T-helper 1 cell treated with Interleukin-12 subunit alpha and Interleukin-12 subunit beta and Interleukin-4 antibody, amounts not matched to agents 30 μg/mL and 1 μg/mL, for 36 hours (primary cell): ENCODE results near the gene ZNF358.

Experiments
- H3K27ac Mint-ChIP-seq: one replicate; pipeline ENCODE4 v1.8.0; 2021; ENCODE audit warnings: mild to moderate bottlenecking, mixed read lengths
- H3K27me3 Mint-ChIP-seq: one replicate; pipeline ENCODE4 v1.8.0; 2021; ENCODE audit warnings: low read depth, mixed read lengths
- H3K36me3 Mint-ChIP-seq: one replicate; pipeline ENCODE4 v1.8.0; 2021; ENCODE audit warnings: low read depth, mixed read lengths
- H3K4me1 Mint-ChIP-seq: one replicate; pipeline ENCODE4 v1.8.0; 2021; ENCODE audit warnings: low read depth, mixed read lengths
- H3K4me3 Mint-ChIP-seq: one replicate; pipeline ENCODE4 v1.8.0; 2021; ENCODE audit warnings: mild to moderate bottlenecking, moderate library complexity, mixed read lengths
- H3K9me3 Mint-ChIP-seq: one replicate; pipeline ENCODE4 v1.8.0; 2021; ENCODE audit warnings: mixed read lengths

The ZNF358 gene

DNA sequence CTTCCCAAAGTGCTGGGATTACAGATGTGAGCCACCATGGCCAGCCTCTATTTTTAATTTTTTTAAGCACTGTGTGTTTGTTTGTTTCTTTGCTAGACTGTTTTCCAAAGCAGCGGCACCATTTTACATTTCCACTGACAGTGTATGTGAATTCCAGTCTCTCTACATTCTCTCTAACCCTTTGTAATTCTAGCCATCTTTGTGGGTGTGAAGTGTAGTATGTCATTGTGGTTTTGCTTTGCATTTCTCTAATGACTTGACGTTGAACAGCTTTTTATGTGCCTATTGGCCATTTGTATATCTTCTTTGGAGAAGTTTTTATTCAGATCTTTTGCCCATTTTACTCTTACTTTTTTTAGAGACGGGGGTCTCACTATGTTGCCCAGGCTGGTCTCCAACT lies 31.3 kb downstream of the ZNF358 start:
- Mint-ChIP-seq H3K4me3 (no peak overlapping the region), H3K27ac (peak overlapping the region; percentile 19), H3K27me3 (no peaks in the 10 kb centered on the region), H3K9me3 (no peaks in the 10 kb centered on the region), H3K36me3 (peaks cover 19% of the 10 kb centered on the region), H3K4me1 (peaks cover 10% of the 10 kb centered on the region)

DNA sequence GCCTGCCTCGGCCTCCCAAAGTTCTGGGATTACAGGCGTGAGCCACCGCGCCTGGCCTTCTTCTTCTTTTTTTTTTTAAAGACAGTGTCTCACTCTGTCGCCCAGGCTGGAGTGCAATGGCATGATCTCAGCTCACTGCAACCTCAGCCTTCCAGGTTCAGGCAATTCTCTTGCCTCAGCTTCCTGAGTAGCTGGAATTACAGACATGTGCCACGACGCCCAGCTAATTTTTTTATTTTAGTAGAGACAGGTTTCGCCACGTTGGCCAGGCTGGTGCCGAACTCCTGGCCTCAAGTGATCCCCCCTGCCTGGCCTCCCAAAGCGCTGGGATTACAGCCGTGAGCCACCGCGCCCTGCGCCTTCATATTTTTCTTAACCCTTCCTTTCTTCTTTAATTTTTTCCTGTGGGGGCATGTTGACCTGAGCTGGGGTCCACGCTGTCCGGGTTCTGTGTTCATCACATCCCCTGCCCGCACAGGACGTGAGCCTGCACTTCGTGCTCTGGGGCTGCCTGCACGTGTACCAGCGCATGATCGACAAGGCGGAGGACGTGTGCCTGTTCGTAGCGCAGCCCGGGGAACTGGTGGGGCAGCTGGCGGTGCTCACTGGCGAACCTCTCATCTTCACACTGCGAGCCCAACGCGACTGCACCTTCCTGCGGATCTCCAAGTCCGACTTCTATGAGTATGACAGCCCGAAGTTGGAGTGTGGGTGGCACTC lies 33.7 kb downstream of the ZNF358 start:
- Mint-ChIP-seq H3K27ac (no peak overlapping the region), H3K9me3 (no peaks in the 10 kb centered on the region), H3K4me3 (no peak overlapping the region), H3K27me3 (no peaks in the 10 kb centered on the region), H3K4me1 (peaks cover 8% of the 10 kb centered on the region), H3K36me3 (peaks cover 16% of the 10 kb centered on the region)

DNA sequence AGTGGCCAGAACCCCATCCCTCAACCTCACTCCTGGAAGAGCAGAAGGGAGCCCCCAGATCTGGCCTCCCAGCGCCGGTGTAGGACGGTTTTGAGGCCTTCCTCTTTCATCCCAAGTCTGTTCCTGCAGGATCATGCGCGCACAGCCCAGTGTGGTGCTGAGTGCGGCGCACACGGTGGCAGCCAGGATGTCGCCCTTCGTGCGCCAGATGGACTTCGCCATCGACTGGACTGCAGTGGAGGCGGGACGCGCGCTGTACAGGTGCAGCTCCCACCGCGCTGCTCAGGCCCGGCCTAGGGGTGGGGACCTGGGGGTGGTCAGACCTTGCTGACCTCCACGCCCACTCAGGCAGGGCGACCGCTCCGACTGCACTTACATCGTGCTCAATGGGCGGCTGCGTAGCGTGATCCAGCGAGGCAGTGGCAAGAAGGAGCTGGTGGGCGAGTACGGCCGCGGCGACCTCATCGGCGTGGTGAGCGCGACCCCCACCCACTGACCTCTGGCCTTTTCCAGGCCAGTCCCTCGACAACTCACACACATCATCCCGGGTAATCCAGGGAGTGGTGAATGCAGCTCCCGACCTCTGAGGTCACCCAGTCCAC lies 34.4 kb downstream of the ZNF358 start:
- H3K9me3 Mint-ChIP-seq: no peaks in the 10 kb centered on the region
- peaks cover 8% of the 10 kb centered on the region for H3K4me1 Mint-ChIP-seq
- peaks cover 16% of the 10 kb centered on the region for H3K36me3 Mint-ChIP-seq
- no peak overlapping the region for H3K4me3 Mint-ChIP-seq
- H3K27me3 Mint-ChIP-seq: no peaks in the 10 kb centered on the region
- H3K27ac Mint-ChIP-seq: no peak overlapping the region

DNA sequence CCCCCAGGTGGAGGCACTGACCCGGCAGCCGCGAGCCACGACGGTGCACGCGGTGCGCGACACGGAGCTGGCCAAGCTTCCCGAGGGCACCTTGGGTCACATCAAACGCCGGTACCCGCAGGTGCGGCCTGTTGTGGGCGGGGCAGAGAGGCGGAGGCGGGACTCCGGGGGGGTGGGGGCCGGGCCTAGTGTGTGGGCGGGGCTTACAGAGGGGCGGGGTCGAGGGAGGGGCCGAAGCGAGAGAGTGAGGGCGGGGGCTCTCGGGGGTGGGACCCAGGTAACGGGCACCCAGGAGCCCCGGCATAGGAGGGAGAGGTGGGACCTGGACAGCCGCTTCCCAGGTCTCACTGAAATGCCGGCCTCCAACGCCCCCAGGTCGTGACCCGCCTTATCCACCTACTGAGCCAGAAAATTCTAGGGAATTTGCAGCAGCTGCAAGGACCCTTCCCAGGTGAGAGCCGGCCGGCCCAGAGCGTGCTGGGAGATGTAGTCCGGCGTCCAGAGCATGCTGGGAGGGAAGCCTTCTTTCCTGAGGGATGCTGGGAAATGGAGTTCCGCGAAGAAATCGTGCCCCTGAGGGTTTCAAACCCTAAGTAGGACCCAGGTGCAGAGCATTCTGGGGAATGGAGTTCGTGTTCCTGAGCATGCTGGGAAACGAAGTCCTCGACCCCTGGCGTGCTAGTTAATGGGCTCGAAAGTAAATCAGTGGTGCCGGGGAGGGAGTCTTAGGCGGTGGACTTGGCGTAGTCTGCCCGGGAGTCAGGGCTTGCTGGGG lies 35.3 kb downstream of the ZNF358 start:
- Mint-ChIP-seq H3K27me3 (no peaks in the 10 kb centered on the region), H3K4me3 (no peak overlapping the region), H3K27ac (no peak overlapping the region), H3K9me3 (no peaks in the 10 kb centered on the region), H3K36me3 (peaks cover 14% of the 10 kb centered on the region), H3K4me1 (peaks cover 5% of the 10 kb centered on the region)

DNA sequence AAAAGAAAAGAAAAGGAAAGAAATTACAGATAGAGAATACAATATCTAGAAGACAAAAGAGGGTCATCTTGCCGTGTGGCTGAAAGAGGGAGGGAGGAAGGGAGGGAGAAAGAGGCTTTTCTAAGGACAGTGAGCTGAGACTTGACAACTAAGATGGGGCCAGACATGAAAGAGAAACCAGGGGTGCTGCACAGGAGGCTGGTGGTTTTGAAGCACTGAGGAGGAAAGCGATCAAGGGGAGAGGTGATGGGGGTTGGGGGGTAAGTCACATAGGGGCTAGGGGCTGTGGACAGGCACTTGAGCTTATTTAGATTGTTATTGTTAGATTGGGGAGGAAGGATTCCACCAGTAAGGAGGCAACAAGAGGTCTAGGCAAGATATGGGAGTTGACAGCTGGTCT lies 36.9 kb downstream of the ZNF358 start:
- Mint-ChIP-seq H3K4me3 (no peak overlapping the region), H3K36me3 (peaks cover 20% of the 10 kb centered on the region), H3K27ac (no peak overlapping the region), H3K9me3 (no peaks in the 10 kb centered on the region), H3K4me1 (peaks cover 5% of the 10 kb centered on the region), H3K27me3 (no peaks in the 10 kb centered on the region)

DNA sequence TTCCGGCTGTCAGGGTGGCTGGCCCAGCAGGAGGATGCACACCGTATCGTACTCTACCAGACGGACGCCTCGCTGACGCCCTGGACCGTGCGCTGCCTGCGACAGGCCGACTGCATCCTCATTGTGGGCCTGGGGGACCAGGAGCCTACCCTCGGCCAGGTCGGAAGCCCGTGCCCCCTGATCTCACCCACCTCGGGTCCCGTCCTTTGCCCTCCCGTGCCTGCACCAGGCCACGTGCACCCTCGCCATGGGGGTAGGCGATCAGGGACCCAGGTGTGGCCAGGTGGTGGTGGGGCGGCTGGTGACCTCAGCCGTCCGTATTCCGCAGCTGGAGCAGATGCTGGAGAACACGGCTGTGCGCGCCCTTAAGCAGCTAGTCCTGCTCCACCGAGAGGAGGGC lies 38.7 kb downstream of the ZNF358 start:
- H3K4me1 Mint-ChIP-seq: peaks cover 5% of the 10 kb centered on the region
- H3K4me3 Mint-ChIP-seq: no peak overlapping the region
- H3K27ac Mint-ChIP-seq: no peak overlapping the region
- H3K9me3 Mint-ChIP-seq: no peaks in the 10 kb centered on the region
- peaks cover 30% of the 10 kb centered on the region for H3K36me3 Mint-ChIP-seq
- no peaks in the 10 kb centered on the region for H3K27me3 Mint-ChIP-seq

DNA sequence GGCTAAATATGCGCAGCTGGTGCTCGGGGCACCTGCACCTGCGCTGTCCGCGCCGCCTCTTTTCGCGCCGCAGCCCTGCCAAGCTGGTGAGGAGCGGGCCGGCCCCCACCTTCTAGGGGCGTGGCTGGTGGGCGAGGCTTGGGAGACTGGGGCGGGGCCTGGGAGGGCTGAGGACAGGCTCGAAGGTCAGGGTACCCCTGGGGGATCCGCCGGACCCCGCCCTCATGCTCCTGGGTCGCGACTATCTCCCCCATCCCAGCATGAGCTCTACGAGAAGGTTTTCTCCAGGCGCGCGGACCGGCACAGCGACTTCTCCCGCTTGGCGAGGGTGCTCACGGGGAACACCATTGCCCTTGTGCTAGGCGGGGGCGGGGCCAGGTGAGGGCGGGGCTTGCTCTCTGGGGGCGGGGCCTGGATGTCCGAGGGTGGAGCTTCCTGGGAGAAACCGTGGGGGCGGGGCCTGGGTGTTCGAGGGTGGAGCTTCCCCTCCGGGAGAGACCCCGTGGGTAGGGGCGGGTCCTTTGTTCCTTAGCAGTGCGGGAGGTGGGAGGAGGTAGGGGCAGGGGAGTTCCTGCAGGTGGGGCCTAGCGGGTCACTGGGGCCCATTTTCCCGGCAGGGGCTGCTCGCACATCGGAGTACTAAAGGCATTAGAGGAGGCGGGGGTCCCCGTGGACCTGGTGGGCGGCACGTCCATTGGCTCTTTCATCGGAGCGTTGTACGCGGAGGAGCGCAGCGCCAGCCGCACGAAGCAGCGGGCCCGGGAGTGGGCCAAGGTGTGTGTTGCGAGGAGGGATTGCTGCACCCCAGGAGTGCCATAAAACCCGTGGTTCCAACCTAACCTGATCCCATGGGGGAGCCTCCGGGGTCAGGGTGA lies 39.3 kb downstream of the ZNF358 start:
- peaks cover 5% of the 10 kb centered on the region for H3K4me1 Mint-ChIP-seq
- no peak overlapping the region for H3K27ac Mint-ChIP-seq
- H3K4me3 Mint-ChIP-seq: no peak overlapping the region
- H3K36me3 Mint-ChIP-seq: peaks cover 31% of the 10 kb centered on the region
- no peaks in the 10 kb centered on the region for H3K9me3 Mint-ChIP-seq
- H3K27me3 Mint-ChIP-seq: no peaks in the 10 kb centered on the region

DNA sequence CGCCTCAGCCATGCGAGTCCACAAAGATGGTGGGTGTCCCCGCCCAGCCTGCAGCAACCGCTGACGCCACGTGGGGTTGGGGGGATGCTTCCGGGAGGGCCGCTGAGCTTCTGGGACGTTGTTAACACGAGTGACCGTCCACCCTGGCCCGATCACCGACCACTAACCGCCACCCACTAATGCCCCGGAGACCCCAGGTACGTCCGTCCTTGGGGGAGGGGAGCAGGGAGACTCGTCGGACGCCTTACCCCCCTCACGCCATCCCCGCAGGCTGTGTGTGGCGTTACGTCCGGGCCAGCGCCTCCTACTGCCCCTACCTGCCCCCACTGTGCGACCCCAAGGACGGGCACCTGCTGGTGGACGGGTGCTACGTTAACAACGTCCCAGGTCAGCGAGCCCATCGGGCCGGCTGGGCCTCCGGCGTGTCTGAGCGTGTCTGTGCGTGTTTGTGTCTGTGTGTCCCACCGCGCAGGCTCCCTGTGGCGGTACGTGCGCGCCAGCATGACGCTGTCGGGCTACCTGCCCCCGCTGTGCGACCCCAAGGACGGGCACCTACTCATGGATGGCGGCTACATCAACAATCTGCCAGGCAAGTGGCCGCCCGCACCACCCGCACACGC lies 40.9 kb downstream of the ZNF358 start:
- Mint-ChIP-seq H3K27ac (no peak overlapping the region), H3K4me3 (no peak overlapping the region), H3K36me3 (peaks cover 33% of the 10 kb centered on the region), H3K4me1 (peaks cover 5% of the 10 kb centered on the region), H3K27me3 (no peaks in the 10 kb centered on the region), H3K9me3 (no peaks in the 10 kb centered on the region)

DNA sequence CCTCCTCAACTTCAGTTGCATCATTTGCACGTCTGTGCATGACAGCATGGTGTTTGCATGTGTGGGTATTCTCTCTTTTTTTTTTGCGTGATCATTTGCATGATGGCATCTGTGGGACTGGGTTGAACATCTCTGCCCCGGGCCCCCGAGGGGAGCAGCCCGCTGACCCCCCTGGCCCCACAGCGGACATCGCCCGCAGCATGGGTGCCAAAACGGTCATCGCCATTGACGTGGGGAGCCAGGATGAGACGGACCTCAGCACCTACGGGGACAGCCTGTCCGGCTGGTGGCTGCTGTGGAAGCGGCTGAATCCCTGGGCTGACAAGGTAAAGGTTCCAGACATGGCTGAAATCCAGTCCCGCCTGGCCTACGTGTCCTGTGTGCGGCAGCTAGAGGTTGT lies 42.8 kb downstream of the ZNF358 start:
- Mint-ChIP-seq H3K27me3 (no peaks in the 10 kb centered on the region), H3K4me3 (no peak overlapping the region), H3K27ac (no peak overlapping the region), H3K36me3 (peaks cover 27% of the 10 kb centered on the region), H3K4me1 (no peaks in the 10 kb centered on the region), H3K9me3 (no peaks in the 10 kb centered on the region)

DNA sequence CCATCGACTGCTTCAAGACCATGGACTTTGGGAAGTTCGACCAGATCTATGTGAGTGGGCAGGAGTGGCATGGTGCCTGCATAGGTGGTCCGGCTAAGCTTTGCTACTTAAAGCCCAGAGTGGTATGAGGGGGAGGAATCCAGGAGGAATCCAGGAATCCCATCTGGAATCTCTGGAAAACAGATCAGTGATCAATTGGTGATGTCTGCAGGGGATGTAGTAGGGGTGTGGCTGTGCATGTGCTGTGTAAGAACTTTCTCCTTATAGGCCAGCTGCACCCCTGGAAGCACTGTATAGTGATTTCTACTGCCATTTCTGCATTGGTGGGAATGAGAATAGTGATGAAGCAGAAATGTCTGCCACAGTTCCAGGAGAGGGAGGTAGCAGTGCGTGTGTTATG lies 43.2 kb downstream of the ZNF358 start:
- peaks cover 27% of the 10 kb centered on the region for H3K36me3 Mint-ChIP-seq
- no peaks in the 10 kb centered on the region for H3K9me3 Mint-ChIP-seq
- H3K27me3 Mint-ChIP-seq: no peaks in the 10 kb centered on the region
- no peaks in the 10 kb centered on the region for H3K4me1 Mint-ChIP-seq
- H3K27ac Mint-ChIP-seq: no peak overlapping the region
- H3K4me3 Mint-ChIP-seq: no peak overlapping the region

DNA sequence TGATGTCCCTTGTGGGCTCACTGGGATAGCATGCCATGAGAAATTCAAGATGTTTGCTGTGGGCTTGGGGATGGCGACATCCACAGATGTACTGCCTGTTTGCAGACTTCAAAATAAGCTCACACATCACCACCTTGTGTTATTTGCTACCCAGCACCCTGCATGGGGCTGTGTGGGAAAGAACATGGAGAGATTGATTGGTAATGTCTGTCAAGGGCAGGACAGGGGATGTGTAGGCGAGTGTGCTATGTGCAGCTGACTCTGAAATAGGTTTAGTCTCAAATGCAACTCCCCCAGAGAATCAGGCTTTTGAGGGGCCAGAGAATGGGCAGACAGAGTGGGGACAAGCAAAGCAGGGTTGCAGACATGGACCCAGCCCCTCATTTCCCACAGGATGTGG lies 44.4 kb downstream of the ZNF358 start:
- Mint-ChIP-seq H3K4me3 (no peak overlapping the region), H3K36me3 (peaks cover 27% of the 10 kb centered on the region), H3K27me3 (no peaks in the 10 kb centered on the region), H3K27ac (no peak overlapping the region), H3K4me1 (no peaks in the 10 kb centered on the region), H3K9me3 (no peaks in the 10 kb centered on the region)

DNA sequence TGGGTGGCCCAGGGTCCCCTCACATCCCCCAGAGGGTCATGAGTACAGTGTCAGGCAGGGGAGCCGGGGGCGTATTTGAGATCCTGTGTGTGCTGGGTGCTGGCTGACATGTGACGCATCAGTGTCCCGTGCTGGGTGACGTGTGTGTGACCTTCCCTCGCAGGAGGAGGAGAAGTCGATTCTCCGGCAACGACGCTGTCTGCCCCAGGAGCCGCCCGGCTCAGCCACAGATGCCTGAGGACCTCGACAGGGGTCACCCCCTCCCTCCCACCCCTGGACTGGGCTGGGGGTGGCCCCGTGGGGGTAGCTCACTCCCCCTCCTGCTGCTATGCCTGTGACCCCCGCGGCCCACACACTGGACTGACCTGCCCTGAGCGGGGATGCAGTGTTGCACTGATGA lies 45.4 kb downstream of the ZNF358 start:
- Mint-ChIP-seq H3K27me3 (no peaks in the 10 kb centered on the region), H3K4me3 (no peak overlapping the region), H3K36me3 (peaks cover 25% of the 10 kb centered on the region), H3K4me1 (no peaks in the 10 kb centered on the region), H3K9me3 (no peaks in the 10 kb centered on the region), H3K27ac (no peak overlapping the region)

DNA sequence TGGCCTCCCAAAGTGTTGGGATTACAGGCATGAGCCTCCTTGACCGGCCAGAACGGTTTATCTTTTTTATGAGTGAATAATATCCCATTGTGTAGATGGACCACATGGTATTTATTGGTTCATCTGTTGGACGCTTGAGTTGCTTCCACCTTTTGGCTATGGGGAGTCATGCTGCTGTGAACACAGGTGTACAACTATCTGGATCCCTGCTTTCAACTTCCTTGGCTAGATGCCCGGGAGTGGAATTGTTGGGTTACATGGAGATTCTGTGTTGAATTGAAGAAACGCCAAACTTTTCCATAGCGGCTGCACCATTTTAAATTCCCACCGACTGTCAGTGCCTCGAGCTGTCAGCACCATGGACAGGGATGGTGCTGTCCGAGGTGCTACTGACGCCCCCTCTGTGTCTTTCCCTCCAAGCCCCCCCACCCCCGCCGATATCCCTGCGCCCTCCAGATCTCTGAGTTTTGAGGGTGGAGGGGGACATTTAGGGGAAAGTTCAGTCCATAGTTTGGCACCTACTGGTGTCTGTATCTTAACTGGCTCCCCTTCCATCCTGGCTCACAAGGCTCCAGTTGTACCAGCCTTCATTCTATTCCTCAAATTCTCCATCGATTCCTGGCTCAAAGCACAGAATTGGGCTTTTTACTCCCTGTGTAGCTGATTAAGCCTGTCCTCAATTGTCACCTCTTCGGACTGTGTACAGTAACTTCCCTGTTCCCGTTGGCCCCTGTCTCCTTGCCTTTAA lies 46.9 kb downstream of the ZNF358 start:
- H3K4me3 Mint-ChIP-seq: no peak overlapping the region
- H3K27me3 Mint-ChIP-seq: no peaks in the 10 kb centered on the region
- H3K9me3 Mint-ChIP-seq: no peaks in the 10 kb centered on the region
- no peak overlapping the region for H3K27ac Mint-ChIP-seq
- peaks cover 19% of the 10 kb centered on the region for H3K36me3 Mint-ChIP-seq
- H3K4me1 Mint-ChIP-seq: no peaks in the 10 kb centered on the region
